Tibial nerve (tissue), 4 donors: ENCODE measurements around the gene CNGB1. TPM values are rescaled to one million over a fixed set of nuclear protein-coding genes. Genes with fewer than 3 reads are reported as not detected.
"Not testable (repeated sequence)": the region's sequence is repeated elsewhere in the genome, so short reads cannot be mapped to it uniquely, and the experiment has no call there.

ENCODE experiments used
- DNase-seq, 2 donors: peaks; one replicate each; pipeline ENCODE4 v3.0.0-alpha.2; 2019; ENCODE audit warnings: low spot score in 2 of 2
- H3K27ac ChIP-seq, 4 donors: fragments of 200-600 bp; sonication (generic) in 3 of 4; one replicate each; pipeline ENCODE4 v1.5.1; 2017 to 2019; ENCODE audit warnings: mild to moderate bottlenecking in 1 of 4
- H3K27me3 ChIP-seq, 2 donors: fragments of 200-600 bp; sonication (generic) in 1 of 2; one replicate each; pipeline versions ENCODE4 v1.5.1 to v1.6.0; 2017 to 2019
- H3K36me3 ChIP-seq, 3 donors: fragments of 200-600 bp; sonication (generic); one replicate each; pipeline ENCODE4 v1.5.1; 2018 to 2019
- H3K4me1 ChIP-seq, 4 donors: fragments of 200-600 bp; sonication (generic) in 3 of 4; one replicate each; pipeline ENCODE4 v1.5.1; 2017 to 2019
- H3K4me3 ChIP-seq, 4 donors: fragments of 200-600 bp; sonication (generic) in 3 of 4; one replicate each; pipeline ENCODE4 v1.5.1; 2017 to 2019; ENCODE audit warnings: mild to moderate bottlenecking in 1 of 4, moderate library complexity in 1 of 4
- H3K9me3 ChIP-seq, 4 donors: fragments of 200-600 bp; sonication (generic) in 3 of 4; one replicate each; pipeline ENCODE4 v1.5.1; 2017 to 2019
- EP300 ChIP-seq, 2 donors: sonication (generic); formaldehyde crosslinking; IDR thresholded peaks; one replicate each; pipeline ENCODE4 v1.6.1; 2017; ENCODE audit warnings: antibody characterized with exemption in 2 of 2, mild to moderate bottlenecking in 1 of 2
- POLR2A ChIP-seq, 2 donors: fragments of 450-650 bp; IDR thresholded peaks; one replicate each; pipeline ENCODE4 v1.6.1; 2017; ENCODE audit warnings: antibody characterized with exemption in 2 of 2, mild to moderate bottlenecking in 2 of 2, moderate library complexity in 2 of 2
- WGBS, 2 donors: methylation state at CpG; one replicate each; pipeline ENCODE4 v1.1.5; 2018; 5-methylcytosine and 5-hydroxymethylcytosine counted together
- total RNA-seq, 4 donors: library from RNA; depleted of rRNA; stranded (reverse); fragments of >200 nt; gene quantifications; one replicate each; pipeline ENCODE4 v1.1.0, GENCODE V29; 2016
- TF ChIP-seq, protein P1 (sequence below), 5 experiments: fragments of 200-600 bp in 3 of 5; fragments of 450-650 bp in 2 of 5; sonication (generic) in 3 of 5; IDR thresholded peaks; one replicate each; pipeline ENCODE4 v1.5.1; 2016 to 2019; ENCODE audit warnings: antibody characterized with exemption in 5 of 5, mild to moderate bottlenecking in 3 of 5, moderate library complexity in 2 of 5

The CNGB1 gene
- total RNA-seq, 4 donors from 2014 or later = not detected

DNA sequence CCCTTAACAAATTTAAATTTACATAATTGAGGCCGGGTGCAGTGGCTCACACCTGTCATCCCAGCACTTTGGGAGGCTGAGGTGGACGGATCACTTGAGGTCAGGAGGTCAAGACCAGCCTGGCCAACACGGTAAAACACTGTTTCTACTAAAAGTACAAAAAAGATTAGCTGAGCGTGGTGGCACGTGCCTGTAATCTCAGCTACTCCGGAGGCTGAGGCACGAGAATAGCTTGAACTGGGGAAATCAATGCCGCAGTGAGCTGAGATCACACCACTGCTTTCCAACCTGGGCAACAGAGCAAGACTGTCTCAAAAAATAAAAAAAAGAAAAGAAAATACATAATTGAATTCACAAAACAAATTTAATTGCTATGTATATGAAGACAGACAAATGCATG lies 112.3 kb downstream of the CNGB1 start:
- peak overlapping the region in 1 of 4 donors; percentile 0 for H3K27ac ChIP-seq
- 52 to 71% methylated on average over 8 of the region's 8 CpGs for WGBS, 2 donors

DNA sequence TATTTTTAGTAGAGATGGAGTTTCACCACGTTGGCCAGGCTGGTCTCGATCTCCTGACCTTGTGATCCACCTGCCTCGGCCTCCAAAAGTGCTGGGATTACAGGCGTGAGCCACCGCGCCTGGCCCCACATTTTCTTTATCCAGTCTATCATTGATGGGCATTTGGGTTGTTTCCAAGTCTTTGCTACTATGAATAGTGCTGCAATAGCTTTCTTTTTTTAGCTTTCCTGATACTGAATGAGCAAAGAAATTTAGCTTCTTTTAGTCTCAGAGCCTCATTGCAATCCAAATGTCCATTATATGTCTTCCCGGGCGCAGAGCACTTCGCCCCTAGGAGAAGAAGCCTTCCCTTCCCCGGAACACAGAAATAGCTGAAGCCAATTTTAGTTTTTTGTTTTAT lies 112.9 kb downstream of the CNGB1 start:
- not testable (repeated sequence) for H3K27me3 ChIP-seq, H3K4me3 ChIP-seq, H3K27ac ChIP-seq, DNase-seq, H3K36me3 ChIP-seq
- peaks cover 0 to 16% (median 0%) of the 10 kb centered on the region in 4 donors for H3K9me3 ChIP-seq
- 63 to 64% methylated on average over 10 of the region's 10 CpGs for WGBS, 2 donors
- H3K4me1 ChIP-seq = peaks cover 0 to 10% (median 0%) of the 10 kb centered on the region in 4 donors

More for the DNA sequence above, 112.3 kb downstream of the CNGB1 start:
- Histone ChIP-seq H3K4me1 (peaks cover 0 to 17% (median 0%) of the 10 kb centered on the region in 4 donors), H3K4me3 (no peak overlapping the region), H3K9me3 (peaks cover 0 to 16% (median 0%) of the 10 kb centered on the region in 4 donors), H3K36me3 (no peaks in the 10 kb centered on the region), H3K27me3 (no peaks in the 10 kb centered on the region)
- no peak for DNase-seq
- TF ChIP-seq, protein P1, sequence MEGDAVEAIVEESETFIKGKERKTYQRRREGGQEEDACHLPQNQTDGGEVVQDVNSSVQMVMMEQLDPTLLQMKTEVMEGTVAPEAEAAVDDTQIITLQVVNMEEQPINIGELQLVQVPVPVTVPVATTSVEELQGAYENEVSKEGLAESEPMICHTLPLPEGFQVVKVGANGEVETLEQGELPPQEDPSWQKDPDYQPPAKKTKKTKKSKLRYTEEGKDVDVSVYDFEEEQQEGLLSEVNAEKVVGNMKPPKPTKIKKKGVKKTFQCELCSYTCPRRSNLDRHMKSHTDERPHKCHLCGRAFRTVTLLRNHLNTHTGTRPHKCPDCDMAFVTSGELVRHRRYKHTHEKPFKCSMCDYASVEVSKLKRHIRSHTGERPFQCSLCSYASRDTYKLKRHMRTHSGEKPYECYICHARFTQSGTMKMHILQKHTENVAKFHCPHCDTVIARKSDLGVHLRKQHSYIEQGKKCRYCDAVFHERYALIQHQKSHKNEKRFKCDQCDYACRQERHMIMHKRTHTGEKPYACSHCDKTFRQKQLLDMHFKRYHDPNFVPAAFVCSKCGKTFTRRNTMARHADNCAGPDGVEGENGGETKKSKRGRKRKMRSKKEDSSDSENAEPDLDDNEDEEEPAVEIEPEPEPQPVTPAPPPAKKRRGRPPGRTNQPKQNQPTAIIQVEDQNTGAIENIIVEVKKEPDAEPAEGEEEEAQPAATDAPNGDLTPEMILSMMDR (IDR thresholded peaks at IDR 0.05) = no peak
- TF ChIP-seq EP300 (IDR thresholded peaks at IDR 0.05) (no peak), POLR2A (IDR thresholded peaks at IDR 0.05) (no peak)

DNA sequence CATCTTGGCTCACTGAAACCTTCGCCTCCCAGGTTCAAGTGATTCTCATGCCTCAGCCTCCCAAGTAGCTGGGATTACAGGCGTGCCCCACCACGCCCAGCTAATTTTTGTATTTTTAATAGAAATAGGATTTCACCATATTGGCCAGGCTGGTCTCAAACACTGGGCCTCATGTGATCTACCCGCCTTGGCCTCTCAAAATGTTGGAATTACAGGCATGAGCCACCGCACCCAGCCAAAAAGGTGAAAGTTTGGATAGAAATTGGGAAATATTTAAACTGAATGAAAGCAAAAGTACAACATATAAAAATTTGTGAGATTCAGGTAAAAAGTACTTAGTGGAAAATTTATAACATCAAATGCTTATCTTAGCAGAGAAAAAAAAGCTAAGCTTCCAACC lies 115.7 kb downstream of the CNGB1 start:
- peaks cover 0 to 5% (median 0%) of the 10 kb centered on the region in 4 donors for H3K4me1 ChIP-seq
- H3K9me3 ChIP-seq = peaks cover 0 to 16% (median 0%) of the 10 kb centered on the region in 4 donors
- WGBS, 2 donors = 94 to 98% methylated on average over 5 of the region's 5 CpGs
- no peaks in the 10 kb centered on the region for H3K36me3 ChIP-seq
- no peak overlapping the region for H3K27ac ChIP-seq
- DNase-seq = no peak
- no peaks in the 10 kb centered on the region for H3K27me3 ChIP-seq
- H3K4me3 ChIP-seq = no peak overlapping the region
- TF ChIP-seq POLR2A (IDR thresholded peaks at IDR 0.05) = no peak
- TF ChIP-seq EP300 (IDR thresholded peaks at IDR 0.05) = no peak
- TF ChIP-seq, protein P1 (IDR thresholded peaks at IDR 0.05) = no peak

DNA sequence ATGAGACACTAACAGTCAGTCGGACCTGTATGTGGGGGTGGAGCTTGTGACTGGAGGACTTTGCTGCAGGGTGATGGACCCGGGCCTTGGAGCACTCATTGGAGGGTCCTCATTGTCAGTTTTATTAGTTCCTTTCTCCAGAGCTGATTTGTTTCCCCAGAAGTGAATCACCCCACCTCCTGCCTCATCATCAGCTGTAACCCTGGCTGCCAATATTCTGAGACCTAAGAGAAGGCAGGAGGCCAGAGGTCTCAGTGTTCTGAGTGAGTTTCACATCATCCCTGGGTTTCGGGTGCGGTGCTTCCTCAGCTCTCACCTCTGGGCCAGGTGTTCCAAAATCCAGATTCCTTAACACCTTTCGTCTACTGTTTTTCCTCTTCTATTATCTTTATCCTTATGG lies 118.7 kb downstream of the CNGB1 start:
- no peak overlapping the region for H3K27ac ChIP-seq
- TF ChIP-seq POLR2A (IDR thresholded peaks at IDR 0.05) (no peak), EP300 (IDR thresholded peaks at IDR 0.05) (no peak)
- TF ChIP-seq, protein P1 (IDR thresholded peaks at IDR 0.05) = no peak
- H3K36me3 ChIP-seq = no peaks in the 10 kb centered on the region
- 77 to 82% methylated on average over 5 of the region's 5 CpGs for WGBS, 2 donors
- no peak for DNase-seq
- H3K4me3 ChIP-seq = no peak overlapping the region
- H3K9me3 ChIP-seq = peaks cover 0 to 12% (median 0%) of the 10 kb centered on the region in 4 donors
- no peaks in the 10 kb centered on the region for H3K27me3 ChIP-seq
- no peaks in the 10 kb centered on the region for H3K4me1 ChIP-seq

DNA sequence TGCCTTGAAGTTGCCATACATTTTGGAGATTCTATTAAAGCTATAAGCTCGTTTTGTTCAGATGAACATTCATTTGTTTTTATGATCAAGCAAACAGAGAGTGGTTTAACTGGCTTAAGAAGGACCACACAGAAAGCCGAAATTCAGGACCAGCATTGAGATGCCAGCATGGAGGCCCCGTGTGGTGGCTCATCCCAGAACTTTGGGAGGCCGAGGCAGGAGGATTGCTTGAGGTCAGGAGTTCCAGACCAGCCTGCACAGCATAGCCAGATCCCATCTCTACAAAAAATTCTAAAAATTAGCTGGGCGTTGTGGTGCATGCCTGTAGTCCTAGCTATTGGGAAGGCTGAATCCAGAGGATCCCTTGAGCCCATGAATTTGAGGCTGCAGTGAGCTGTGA lies 122.7 kb downstream of the CNGB1 start:
- Histone ChIP-seq H3K27me3 (no peaks in the 10 kb centered on the region), H3K4me3 (no peak overlapping the region), H3K9me3 (no peaks in the 10 kb centered on the region), H3K27ac (no peak overlapping the region), H3K4me1 (no peaks in the 10 kb centered on the region), H3K36me3 (no peaks in the 10 kb centered on the region)
- no peak for DNase-seq
- TF ChIP-seq, protein P1 (IDR thresholded peaks at IDR 0.05) = no peak
- TF ChIP-seq POLR2A (IDR thresholded peaks at IDR 0.05) (no peak), EP300 (IDR thresholded peaks at IDR 0.05) (no peak)
- WGBS, 2 donors = 90 to 93% methylated on average over 5 of the region's 5 CpGs

DNA sequence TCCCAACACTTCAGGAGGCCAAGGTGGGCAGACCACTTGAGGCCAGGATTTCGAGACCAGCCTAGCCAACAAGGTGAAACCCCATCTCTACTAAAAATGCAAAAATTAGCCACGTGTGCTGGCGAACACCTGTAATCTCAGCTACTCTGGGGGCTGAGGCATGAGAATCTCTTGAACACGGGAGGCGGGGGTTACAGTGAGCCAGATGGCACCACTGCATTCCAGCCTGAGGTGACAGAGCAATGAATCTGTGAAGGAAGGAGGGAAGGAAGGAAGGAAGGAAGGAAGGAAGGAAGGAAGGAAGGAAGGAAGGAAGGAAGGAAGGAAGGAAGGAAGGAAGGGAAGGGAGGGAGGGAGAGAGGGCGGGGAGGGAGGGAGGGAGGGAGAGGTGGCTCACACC lies 124.0 kb downstream of the CNGB1 start:
- not testable (repeated sequence) for H3K36me3 ChIP-seq, DNase-seq, H3K27me3 ChIP-seq, H3K4me3 ChIP-seq, H3K4me1 ChIP-seq, H3K27ac ChIP-seq, H3K9me3 ChIP-seq
- WGBS, 2 donors = 72 to 74% methylated on average over 6 of the region's 6 CpGs
